K562 (cell line): ENCODE results near the gene ALG8. TPM values are rescaled to one million over a fixed set of nuclear protein-coding genes. Genes with fewer than 3 reads are reported as not detected.

Experiments
- ATAC-seq: fragments of 200-7000 bp; cut with Tn5 transposase; 3 replicates; pipeline ENCODE4 v1.9.1; 2020; ENCODE audit warnings: moderate library complexity
- BruUV-seq: library from RNA; stranded (reverse); fragments of 400-500 nt; replicated peaks from 2 replicates; lab custom pipeline; 2021; lab: Mats Ljungman, UMichigan
- CTCF ChIA-PET: fragments of 300-600 bp; formaldehyde crosslinking; extraction: SDS; loops from one replicate; lab custom pipeline; 2021; ENCODE audit warnings: low intra/inter-chr PET ratio; lab: Yijun Ruan, JAX
- POLR2A ChIA-PET: fragments of 300-600, 350-650 bp; sonication (Branson Sonifier 250); formaldehyde crosslinking; extraction: SDS; loops from one replicate; lab custom pipeline; 2021; ENCODE audit warnings: antibody characterized with exemption, inconsistent platforms; lab: Yijun Ruan, JAX
- DNase-seq, 4 experiments: peaks; one replicate each; pipeline versions ENCODE4 v3.0.0 to v3.0.0-alpha.2; 2011 to 2018; ENCODE audit warnings: low spot score in 3 of 4, mixed read lengths in 3 of 4; ENCODE audit errors: extremely low read depth in 1 of 4
- FAIRE-seq: peaks from 2 replicates; lab custom pipeline; 2011; peaks lifted over from hg19 to GRCh38; lab: Jason Lieb, UNC
- H2AFZ ChIP-seq: 2 replicates; pipeline ENCODE4 v1.6.0; 2011; ENCODE audit warnings: low read depth, low read length, control low read depth, inconsistent platforms
- H3K27ac ChIP-seq: fragments of 200-600 bp; 3 replicates; pipeline ENCODE4 v1.8.0; 2011; ENCODE audit warnings: low read depth, mild to moderate bottlenecking, control low read depth, inconsistent platforms, low read length, moderate library complexity, mixed read lengths; ENCODE audit errors: extremely low read depth
- H3K27me3 ChIP-seq, 2 experiments: fragments of 300-600 bp in 1 of 2; 2 replicates in 1 of 2; 3 replicates in 1 of 2; pipeline versions ENCODE4 v1.6.0 to v1.8.0; 2011; ENCODE audit warnings: inconsistent platforms in 2 of 2, low read length in 2 of 2, mild to moderate bottlenecking in 1 of 2, mixed read lengths in 1 of 2, moderate library complexity in 1 of 2; ENCODE audit not compliant: control insufficient read depth in 2 of 2, insufficient read depth in 2 of 2
- H3K36me3 ChIP-seq: fragments of 300-600 bp; 3 replicates; pipeline ENCODE4 v1.8.0; 2011; ENCODE audit warnings: mild to moderate bottlenecking, low read length, inconsistent platforms; ENCODE audit not compliant: control insufficient read depth, insufficient read depth
- H3K4me1 ChIP-seq, 2 experiments: fragments of 200-600 bp in 1 of 2; replicated peaks in 1 of 2; 2 replicates in 1 of 2; 3 replicates in 1 of 2; pipeline versions ENCODE4 v1.5.1 to v1.8.0; 2011; ENCODE audit warnings: inconsistent platforms in 2 of 2, low read length in 2 of 2, mild to moderate bottlenecking in 1 of 2, mixed read lengths in 1 of 2, moderate library complexity in 1 of 2; ENCODE audit not compliant: control insufficient read depth in 2 of 2, insufficient read depth in 2 of 2
- H3K4me2 ChIP-seq: 2 replicates; pipeline ENCODE4 v1.6.1; 2011; ENCODE audit warnings: low read length, control low read depth, inconsistent platforms, mixed read lengths; ENCODE audit not compliant: insufficient read depth
- H3K4me3 ChIP-seq: fragments of 200-600 bp; sonication (generic), shearing (Covaris generic); 2 replicates; pipeline ENCODE4 v1.5.1; 2016; ENCODE audit warnings: control low read depth, inconsistent platforms
- H3K79me2 ChIP-seq: fragments of 200-600 bp; 3 replicates; pipeline ENCODE4 v1.8.0; 2011; ENCODE audit warnings: low read length, inconsistent platforms; ENCODE audit not compliant: control insufficient read depth, insufficient read depth
- H3K9ac ChIP-seq, 2 experiments: 2 replicates each; pipeline versions ENCODE4 v1.6.0 to v1.6.1; 2011; ENCODE audit warnings: low read depth in 2 of 2, low read length in 2 of 2, control low read depth in 1 of 2, inconsistent platforms in 1 of 2, mild to moderate bottlenecking in 1 of 2, mixed read lengths in 1 of 2; ENCODE audit not compliant: insufficient read depth in 1 of 2
- H3K9me1 ChIP-seq: one replicate; pipeline ENCODE4 v1.6.0; 2011; ENCODE audit warnings: inconsistent platforms, mild to moderate bottlenecking, low read length, moderate library complexity; ENCODE audit not compliant: control insufficient read depth, insufficient read depth
- H3K9me3 ChIP-seq: replicated peaks from 2 replicates; pipeline ENCODE4 v1.5.1; 2011; ENCODE audit warnings: low read depth, low read length, inconsistent platforms; ENCODE audit not compliant: control insufficient read depth, insufficient read depth
- H4K20me1 ChIP-seq: replicated peaks from 2 replicates; pipeline ENCODE4 v1.6.1; 2011; ENCODE audit warnings: low read length, inconsistent platforms, mixed read lengths; ENCODE audit not compliant: control insufficient read depth, insufficient read depth
- ARHGAP35 ChIP-seq: fragments of 450-650 bp; IDR thresholded peaks from 2 replicates; pipeline ENCODE4 v1.6.1; 2018; ENCODE audit not compliant: partially characterized antibody
- ATF1 ChIP-seq, 2 experiments: fragments of 450-650 bp in 1 of 2; IDR thresholded peaks; 2 replicates each; pipeline ENCODE4 v1.6.1; 2016; ENCODE audit warnings: missing compliant biosample characterization in 1 of 2, missing genetic modification characterization in 1 of 2
- CREB3L1 ChIP-seq: fragments of 450-650 bp; IDR thresholded peaks from 2 replicates; pipeline ENCODE4 v1.6.1; 2014; ENCODE audit warnings: low read depth, mild to moderate bottlenecking, moderate library complexity, borderline replicate concordance
- CREB5 ChIP-seq: fragments of 250-450 bp; sonication (Bioruptor Pico); IDR thresholded peaks from 2 replicates; pipeline ENCODE4 v1.5.0; 2020; ENCODE audit warnings: mild to moderate bottlenecking
- ETV5 ChIP-seq: sonication (generic); formaldehyde crosslinking; IDR thresholded peaks from 2 replicates; pipeline ENCODE4 v1.4.0; 2020; ENCODE audit warnings: low read depth, mild to moderate bottlenecking, missing genetic modification reagents
- HNRNPUL1 ChIP-seq: fragments of 200-400 bp; formaldehyde crosslinking; IDR thresholded peaks from 2 replicates; pipeline ENCODE4 v1.6.1; 2017; ENCODE audit warnings: low read length
- JUN ChIP-seq, 2 experiments: sonication (generic) in 1 of 2; formaldehyde crosslinking in 1 of 2; IDR thresholded peaks; 2 replicates each; pipeline versions ENCODE4 v1.6.1 to v1.8.0; 2012 to 2022; ENCODE audit warnings: borderline replicate concordance in 2 of 2, mild to moderate bottlenecking in 2 of 2, improper control_type of control experiment in 1 of 2, low read depth in 1 of 2, low read length in 1 of 2, missing genetic modification reagents in 1 of 2
- KDM5B ChIP-seq: fragments of 200-600 bp; sonication (generic); IDR thresholded peaks from 2 replicates; pipeline ENCODE4 v1.6.1; 2012; ENCODE audit warnings: low read depth, mild to moderate bottlenecking, moderate library complexity, low read length, control low read depth, inconsistent platforms; ENCODE audit not compliant: insufficient replicate concordance
- PKNOX1 ChIP-seq: fragments of 450-650 bp; IDR thresholded peaks from 2 replicates; pipeline ENCODE4 v1.6.1; 2016
- SIRT6 ChIP-seq: IDR thresholded peaks from one replicate; pipeline ENCODE4 v1.6.1; 2012; ENCODE audit warnings: low read depth, mild to moderate bottlenecking, control low read depth, inconsistent platforms, low read length, moderate library complexity
- SMARCE1 ChIP-seq: fragments of 450-650 bp; IDR thresholded peaks from 2 replicates; pipeline ENCODE4 v1.7.1; 2016; ENCODE audit warnings: mild to moderate bottlenecking
- TAF15 ChIP-seq: fragments of 200-400 bp; formaldehyde crosslinking; IDR thresholded peaks from 2 replicates; pipeline ENCODE4 v1.6.1; 2017; ENCODE audit warnings: mild to moderate bottlenecking, low read depth, low read length, moderate library complexity
- ZNF277 ChIP-seq: fragments of 250-450 bp; sonication (Bioruptor Pico); IDR thresholded peaks from 2 replicates; pipeline ENCODE4 v1.8.0; 2022; ENCODE audit warnings: inconsistent platforms, mild to moderate bottlenecking, moderate library complexity, borderline replicate concordance
- ZNF778 ChIP-seq: fragments of 450-650 bp; formaldehyde crosslinking; IDR thresholded peaks from 2 replicates; pipeline ENCODE4 v1.4.0; 2020; ENCODE audit warnings: mild to moderate bottlenecking, moderate library complexity
- WGBS: fragments of 100-300 bp; shearing (Covaris generic); methylation state at CpG from one replicate; pipeline ENCODE4 v1.1.6; 2016; ENCODE audit warnings: low coverage, mixed read lengths; ENCODE audit not compliant: insufficient coverage; ENCODE audit errors: missing lambda C conversion rate; 5-methylcytosine and 5-hydroxymethylcytosine counted together
- in situ Hi-C: fragments of 300-500 bp; cut with MboI; formaldehyde crosslinking; loops from 4 replicates; pipeline ENCODE4 v1.15.0; 2018; ENCODE audit warnings: inconsistent platforms, mixed read lengths
- intact Hi-C: fragments of 100-400 bp; cut with micrococcal nuclease; formaldehyde crosslinking; loops from 2 replicates; pipeline ENCODE4 v1.14.2; 2022
- polyA plus RNA-seq, 8 experiments: library from polyadenylated mRNA; depleted of rRNA in 4 of 8; stranded (reverse) in 5 of 8; unstranded in 3 of 8; fragments of >200 nt; fragmentation: Nextera tagmentation in 2 of 8; fragmentation: Illumina TruSeq in 1 of 8; extraction: Ambion mirVana in 2 of 8; extraction: Trizol in 1 of 8; gene quantifications; 2 replicates each; pipeline versions ENCODE4 v1.2.1 to v1.2.3, GENCODE V29; 2011 to 2014; ENCODE audit warnings: inconsistent platforms in 1 of 8, missing spikeins in 1 of 8
- total RNA-seq, 7 experiments: library from RNA; depleted of rRNA in 6 of 7; stranded (reverse); fragments of >200 nt in 6 of 7; fragmentation: Illumina TruSeq in 2 of 7; extraction: Trizol in 2 of 7; gene quantifications; 2 replicates each; pipeline versions ENCODE4 v1.2.1 to v1.2.3, GENCODE V29; 2011 to 2021; ENCODE audit warnings: low replicate concordance in 1 of 7

ALG8 gene
- total and polyA plus RNA-seq, 9 of the 15 experiments (the other 6 are each of a cell fraction or from before 2014, with no cell fraction given): 59.3 to 189 (median 106) TPM

- TF ChIP-seq CREB3L1: no peak
- TF ChIP-seq ATF1 (CRISPR knock-in tag; IDR thresholded peaks at IDR 0.05): no peak
- TF ChIP-seq ATF1 (tag; IDR thresholded peaks at IDR 0.05): no peak
- no peak for TF ChIP-seq ZNF778
- no peak for TF ChIP-seq ZNF277 (CRISPR knock-in tag)
- TF ChIP-seq ARHGAP35: no peak
- TF ChIP-seq, all 486 proteins: peak for 0
Observed at GRCh38 chr11:78112582-78113275, 26.7 kb downstream of the ALG8 start (continued).

- CTCF ChIA-PET: no interaction called here
Observed at GRCh38 chr11:78111298-78111697, 28.1 kb downstream of the ALG8 start.

More at GRCh38 chr11:78111298-78111697, 28.1 kb downstream of the ALG8 start:
- Histone ChIP-seq H3K79me2 (no peaks in the 10 kb centered on the region), H3K4me2 (no peak overlapping the region), H3K4me3 (no peak overlapping the region), H2AFZ (no peak overlapping the region), H3K9me3 (no peaks in the 10 kb centered on the region), H3K36me3 (peaks cover 58% of the 10 kb centered on the region), H3K27me3 (no peaks in the 10 kb centered on the region), H3K4me1 (no peaks in the 10 kb centered on the region), H3K27ac (no peak overlapping the region), H3K9ac (no peak overlapping the region), H4K20me1 (no peaks in the 10 kb centered on the region), H3K9me1 (no peaks in the 10 kb centered on the region)
- POLR2A ChIA-PET: no interaction called here
- ATAC-seq: no peak
- no peak for FAIRE-seq
- intact Hi-C loops (no loop called here), in situ Hi-C loops (no loop called here)
- 94% methylated on average over 2 of the region's 2 CpGs for WGBS
- no TSS peak for BruUV-seq
- DNase-seq: no peak
- TF ChIP-seq KDM5B: no peak
- TF ChIP-seq TAF15: no peak
- no peak for TF ChIP-seq HNRNPUL1
- no peak for TF ChIP-seq ETV5 (CRISPR knock-in tag)
- no peak for TF ChIP-seq PKNOX1
- TF ChIP-seq SIRT6: no peak
- TF ChIP-seq SMARCE1: no peak
- no peak for TF ChIP-seq JUN (IDR thresholded peaks at IDR 0.05; ENCODE audit: borderline replicate concordance, low read depth, low read length)
- TF ChIP-seq JUN (CRISPR knock-in tag; IDR thresholded peaks at IDR 0.05; ENCODE audit: borderline replicate concordance): no peak
- TF ChIP-seq CREB5 (CRISPR knock-in tag): no peak
